ENCODE data around the gene ALOX5AP. TPM values are rescaled to one million over a fixed set of nuclear protein-coding genes. Genes with fewer than 3 reads are reported as not detected.

ALOX5AP gene
- total RNA-seq, 1 donor from 2014 or later, result 7.2 TPM

- no peak overlapping the region for H3K4me3 ChIP-seq
- no peaks in the 10 kb centered on the region for H3K36me3 ChIP-seq
- intact Hi-C loops (cut with micrococcal nuclease), result no loop called here
- no peak overlapping the region for H3K27ac ChIP-seq (replicated peaks)
- no peaks in the 10 kb centered on the region for H3K9me3 ChIP-seq (replicated peaks)
- TF ChIP-seq CTCF (IDR thresholded peaks at IDR 0.05; ENCODE audit: borderline replicate concordance), result no peak
- peaks cover 7% of the 10 kb centered on the region for H3K27me3 ChIP-seq (ENCODE audit: low read depth)
- no peaks in the 10 kb centered on the region for H3K4me1 ChIP-seq
- no peak for DNase-seq
These were observed 7.6 kb upstream of the ALOX5AP start for GRCh38 chr13:30727491-30728355.

GRCh38 chr13:30729801-30730200, 5.5 kb upstream of the ALOX5AP start:
- H3K27ac ChIP-seq (replicated peaks), result no peak overlapping the region
- no peak overlapping the region for H3K4me3 ChIP-seq
- H3K4me1 ChIP-seq, result no peaks in the 10 kb centered on the region
- H3K9me3 ChIP-seq (replicated peaks), result no peaks in the 10 kb centered on the region
- intact Hi-C loops (cut with micrococcal nuclease), result no loop called here
- H3K27me3 ChIP-seq (ENCODE audit: low read depth), result peaks cover 7% of the 10 kb centered on the region
- no peaks in the 10 kb centered on the region for H3K36me3 ChIP-seq
- no peak for TF ChIP-seq CTCF (IDR thresholded peaks at IDR 0.05; ENCODE audit: borderline replicate concordance)
- DNase-seq, result no peak

GRCh38 chr13:30730526-30730925, 4.8 kb upstream of the ALOX5AP start:
- peaks cover 7% of the 10 kb centered on the region for H3K27me3 ChIP-seq (ENCODE audit: low read depth)
- DNase-seq, result no peak
- no peak overlapping the region for H3K27ac ChIP-seq (replicated peaks)
- H3K4me1 ChIP-seq, result no peaks in the 10 kb centered on the region
- no peaks in the 10 kb centered on the region for H3K9me3 ChIP-seq (replicated peaks)
- no peak for TF ChIP-seq CTCF (IDR thresholded peaks at IDR 0.05; ENCODE audit: borderline replicate concordance)
- intact Hi-C loops (cut with micrococcal nuclease), result no loop called here
- H3K36me3 ChIP-seq, result no peaks in the 10 kb centered on the region
- no peak overlapping the region for H3K4me3 ChIP-seq

- Histone ChIP-seq H3K36me3 (no peaks in the 10 kb centered on the region), H3K4me1 (no peaks in the 10 kb centered on the region), H3K27me3 (ENCODE audit: low read depth) (peaks cover 7% of the 10 kb centered on the region), H3K27ac (replicated peaks) (no peak overlapping the region), H3K4me3 (no peak overlapping the region), H3K9me3 (replicated peaks) (no peaks in the 10 kb centered on the region)
- DNase-seq, result no peak
- TF ChIP-seq CTCF (IDR thresholded peaks at IDR 0.05; ENCODE audit: borderline replicate concordance), result no peak
- intact Hi-C loops (cut with micrococcal nuclease), result no loop called here
These were observed 3.8 kb upstream of the ALOX5AP start for GRCh38 chr13:30731361-30732045.

- Histone ChIP-seq H3K4me3 (no peak overlapping the region), H3K36me3 (no peaks in the 10 kb centered on the region), H3K27ac (replicated peaks) (no peak overlapping the region), H3K4me1 (no peaks in the 10 kb centered on the region), H3K27me3 (ENCODE audit: low read depth) (peaks cover 7% of the 10 kb centered on the region), H3K9me3 (replicated peaks) (no peaks in the 10 kb centered on the region)
- no peak for DNase-seq
- intact Hi-C loops (cut with micrococcal nuclease), result no loop called here
- no peak for TF ChIP-seq CTCF (IDR thresholded peaks at IDR 0.05; ENCODE audit: borderline replicate concordance)
These were observed 3.3 kb upstream of the ALOX5AP start for GRCh38 chr13:30732046-30732390.
